Esophagus squamous epithelium (tissue), 5 donors: Measurements from ENCODE around the gene SH3RF2. TPM values are rescaled to one million over a fixed set of nuclear protein-coding genes. Genes with fewer than 3 reads are reported as not detected.
"Not testable (repeated sequence)": the region's sequence is repeated elsewhere in the genome, so short reads cannot be mapped to it uniquely, and the experiment has no call there.

Source experiments
- DNase-seq: peaks from one replicate; lab custom pipeline; 2025; lab: John Stamatoyannopoulos, UW
- H3K27ac ChIP-seq, 4 donors: fragments of 200-600 bp; sonication (generic); one replicate each; pipeline ENCODE4 v1.5.1; 2016 to 2019; ENCODE audit warnings: mild to moderate bottlenecking in 1 of 4
- H3K27me3 ChIP-seq, 4 donors: fragments of 200-600 bp; sonication (generic); 1 replicate in 3 of 4; 2 replicates in 1 of 4; pipeline versions ENCODE4 v1.5.1 to v1.6.0; 2017 to 2021; ENCODE audit warnings: antibody characterized with exemption in 1 of 4
- H3K36me3 ChIP-seq, 3 donors: fragments of 200-600 bp; sonication (generic); one replicate each; pipeline ENCODE4 v1.5.1; 2016 to 2019
- H3K4me1 ChIP-seq, 3 donors: fragments of 200-600 bp; sonication (generic); one replicate each; pipeline ENCODE4 v1.5.1; 2017 to 2019
- H3K4me3 ChIP-seq, 4 donors: fragments of 200-600 bp; sonication (generic); 1 replicate in 3 of 4; 2 replicates in 1 of 4; pipeline ENCODE4 v1.5.1; 2016 to 2019; ENCODE audit warnings: mild to moderate bottlenecking in 2 of 4, moderate library complexity in 1 of 4
- H3K9me3 ChIP-seq, 3 donors: fragments of 200-600 bp; sonication (generic); one replicate each; pipeline ENCODE4 v1.5.1; 2016 to 2019
- CTCF ChIP-seq, 6 experiments: fragments of 450-650 bp in 4 of 6; fragments of 200-600 bp in 2 of 6; sonication (generic) in 2 of 6; IDR thresholded peaks; one replicate each; pipeline ENCODE4 v1.5.1; 2016 to 2019; ENCODE audit warnings: antibody characterized with exemption in 6 of 6, mild to moderate bottlenecking in 4 of 6, moderate library complexity in 4 of 6
- POLR2A ChIP-seq, 4 donors: fragments of 450-650 bp; IDR thresholded peaks; one replicate each; pipeline ENCODE4 v1.6.1; 2017; ENCODE audit warnings: antibody characterized with exemption in 4 of 4, mild to moderate bottlenecking in 4 of 4, moderate library complexity in 3 of 4
- WGBS, 2 donors: methylation state at CpG; one replicate each; pipeline ENCODE4 v1.1.5; 2018; 5-methylcytosine and 5-hydroxymethylcytosine counted together
- intact Hi-C: fragments of 100-400 bp; cut with DNase I; formaldehyde crosslinking; loops from one replicate; pipeline ENCODE4 v1.15.0; 2022
- total RNA-seq, 4 donors: library from RNA; depleted of rRNA; stranded (reverse); fragments of >200 nt; gene quantifications; one replicate each; pipeline ENCODE4 v1.1.0, GENCODE V29; 2016
- donor health status: DM: yes; HTN: yes; CAD: no.

SH3RF2 gene
- total RNA-seq, 4 donors from 2014 or later = 33.4 to 63.1 (median 59.1) TPM

DNA sequence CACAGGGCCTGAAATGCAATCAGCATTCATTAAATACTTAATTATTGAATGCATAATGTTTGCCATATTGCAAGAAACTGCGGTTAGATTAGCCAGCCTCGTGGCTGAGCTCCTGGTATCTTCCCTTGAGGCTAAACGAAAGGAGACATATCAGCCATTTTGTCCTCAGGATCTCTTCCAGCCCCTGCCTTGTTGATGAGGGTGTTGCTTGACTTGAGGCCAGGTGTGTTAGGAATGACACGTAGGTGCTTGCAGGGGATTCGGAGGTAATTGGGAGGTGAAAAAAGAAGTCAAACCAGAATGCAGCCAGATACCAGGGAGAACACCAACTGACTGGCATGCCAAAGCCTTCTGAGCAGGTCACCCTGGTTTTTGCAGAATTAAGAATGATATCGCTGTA is 12.5 kb downstream of the SH3RF2 start:
- DNase-seq = no peak

GRCh38 chr5:145949474-145949873 is 13.1 kb downstream of the SH3RF2 start:
- no peaks in the 10 kb centered on the region for H3K27me3 ChIP-seq
- peaks cover 15 to 71% (median 15%) of the 10 kb centered on the region in 3 donors for H3K4me1 ChIP-seq
- intact Hi-C loops = no loop called here
- H3K36me3 ChIP-seq = peaks cover 0 to 14% (median 0%) of the 10 kb centered on the region in 3 donors
- no peak for TF ChIP-seq CTCF (IDR thresholded peaks at IDR 0.05)
- TF ChIP-seq POLR2A (IDR thresholded peaks at IDR 0.05) = no peak
- 38 to 52% methylated on average over 2 of the region's 2 CpGs for WGBS, 2 donors
- no peaks in the 10 kb centered on the region for H3K9me3 ChIP-seq
- DNase-seq = no peak
- peak overlapping the region in 1 of 4 donors; percentile 25 for H3K4me3 ChIP-seq
- H3K27ac ChIP-seq = peak overlapping the region; percentile 72 to 90 (median 77)

More for the DNA sequence above, 12.5 kb downstream of the SH3RF2 start:
- WGBS, 2 donors = 47 to 49% methylated on average over 6 of the region's 6 CpGs
- peak overlapping the region; percentile 72 to 90 (median 77) for H3K27ac ChIP-seq
- H3K36me3 ChIP-seq = peaks cover 0 to 13% (median 0%) of the 10 kb centered on the region in 3 donors
- H3K4me3 ChIP-seq = peak overlapping the region in 1 of 4 donors; percentile 25
- TF ChIP-seq POLR2A (IDR thresholded peaks at IDR 0.05) (no peak), CTCF (IDR thresholded peaks at IDR 0.05) (no peak)
- no peaks in the 10 kb centered on the region for H3K9me3 ChIP-seq
- intact Hi-C loops = no loop called here
- H3K27me3 ChIP-seq = no peaks in the 10 kb centered on the region
- H3K4me1 ChIP-seq = peaks cover 15 to 76% (median 21%) of the 10 kb centered on the region in 3 donors

DNA sequence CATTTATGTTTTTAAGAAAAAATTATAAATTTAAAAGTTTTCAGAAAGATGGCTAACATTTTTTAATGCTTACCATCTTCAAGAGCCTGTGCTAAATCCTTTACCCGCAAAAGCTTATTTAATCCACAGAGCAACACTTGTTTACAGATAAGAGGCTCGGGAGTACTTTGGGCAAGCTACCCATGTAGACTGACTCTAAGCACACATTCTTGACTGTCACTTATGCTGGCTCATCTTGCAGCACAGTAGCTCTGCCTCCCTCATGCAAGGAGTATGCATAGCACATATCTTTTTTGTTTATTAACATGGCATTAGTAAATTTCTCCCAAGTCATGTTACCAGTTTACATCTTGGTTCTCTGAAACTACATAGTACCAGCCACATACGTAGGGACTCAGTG is 14.7 kb downstream of the SH3RF2 start:
- Histone ChIP-seq H3K4me1 (peaks cover 14 to 58% (median 15%) of the 10 kb centered on the region in 3 donors), H3K27ac (peak overlapping the region in 1 of 4 donors; percentile 81), H3K36me3 (peaks cover 0 to 14% (median 0%) of the 10 kb centered on the region in 3 donors), H3K27me3 (no peaks in the 10 kb centered on the region), H3K4me3 (no peak overlapping the region), H3K9me3 (no peaks in the 10 kb centered on the region)
- WGBS, 2 donors = 53 to 66% methylated on average over 3 of the region's 3 CpGs
- intact Hi-C loops = no loop called here
- no peak for TF ChIP-seq CTCF (IDR thresholded peaks at IDR 0.05)
- no peak for TF ChIP-seq POLR2A (IDR thresholded peaks at IDR 0.05)
- no peak for DNase-seq

DNA sequence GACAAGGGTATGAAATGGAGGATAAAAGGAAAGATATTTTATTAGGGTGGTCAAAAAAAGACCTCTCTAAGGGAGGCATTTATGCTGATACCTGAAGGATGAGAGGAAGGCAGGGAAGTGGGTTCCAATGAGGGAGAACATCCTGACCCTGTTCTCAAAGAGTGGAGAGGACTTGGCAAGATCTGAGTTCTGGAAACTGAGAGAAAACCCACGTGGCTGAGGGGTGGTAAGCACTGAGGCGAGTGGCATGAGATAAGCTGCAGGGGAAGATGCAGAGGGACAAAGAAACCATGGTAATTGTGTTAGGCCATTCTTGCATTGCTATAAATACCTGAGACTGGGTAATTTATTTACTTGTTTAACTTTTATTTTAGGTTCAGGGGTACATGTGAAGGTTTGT is 16.8 kb downstream of the SH3RF2 start:
- intact Hi-C loops = no loop called here
- 59 to 75% methylated on average over 2 of the region's 2 CpGs for whole genome bisulfite sequencing, 2 donors

DNA sequence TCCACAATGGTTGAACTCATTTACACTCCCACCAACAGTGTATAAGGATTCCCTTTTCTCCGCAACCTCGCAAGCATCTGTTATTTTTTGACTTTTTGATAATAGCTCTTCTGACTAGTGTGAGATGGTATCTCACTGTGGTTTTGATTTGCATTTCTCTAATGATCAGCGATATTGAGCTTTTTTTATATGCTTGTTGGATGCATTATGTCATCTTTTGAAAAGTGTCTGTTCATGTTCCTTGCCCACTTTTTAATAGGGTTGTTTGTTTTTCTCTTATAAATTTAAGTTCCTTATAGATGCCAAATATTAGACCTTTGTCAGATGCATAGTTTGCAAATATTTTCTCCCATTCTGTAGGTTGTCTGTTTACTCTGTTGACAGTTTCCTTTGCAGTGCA is 17.8 kb downstream of the SH3RF2 start:
- Histone ChIP-seq H3K4me1 (peaks cover 8 to 29% (median 9%) of the 10 kb centered on the region in 3 donors), H3K36me3 (peaks cover 0 to 21% (median 0%) of the 10 kb centered on the region in 3 donors)
- 82 to 86% methylated on average over 3 of the region's 3 CpGs for WGBS, 2 donors
- intact Hi-C loops, H3K27me3 ChIP-seq, DNase-seq, H3K27ac ChIP-seq, H3K9me3 ChIP-seq, H3K4me3 ChIP-seq: not testable (repeated sequence)

More for the DNA sequence above, 16.8 kb downstream of the SH3RF2 start:
- DNase-seq = no peak
- no peaks in the 10 kb centered on the region for H3K9me3 ChIP-seq
- H3K27me3 ChIP-seq = no peaks in the 10 kb centered on the region
- no peak overlapping the region for H3K4me3 ChIP-seq
- TF ChIP-seq CTCF (IDR thresholded peaks at IDR 0.05) = no peak
- TF ChIP-seq POLR2A (IDR thresholded peaks at IDR 0.05) = no peak
- H3K4me1 ChIP-seq = peaks cover 8 to 37% (median 14%) of the 10 kb centered on the region in 3 donors
- peaks cover 0 to 21% (median 0%) of the 10 kb centered on the region in 3 donors for H3K36me3 ChIP-seq
- no peak overlapping the region for H3K27ac ChIP-seq
